HCT116 (cell line): ENCODE results near the gene GRM5. TPM values are rescaled to one million over a fixed set of nuclear protein-coding genes. Genes with fewer than 3 reads are reported as not detected.

Experiments
- ATAC-seq: fragments of 200-7000 bp; cut with Tn5 transposase; 2 replicates; pipeline ENCODE4 v1.9.1; 2020; ENCODE audit warnings: mild to moderate bottlenecking, moderate library complexity
- BruUV-seq: library from RNA; stranded (reverse); fragments of 400-500 nt; replicated peaks from 2 replicates; lab custom pipeline; 2021; lab: Mats Ljungman, UMichigan
- CTCF ChIA-PET: fragments of 300-600 bp; sonication (Branson Sonifier 250); formaldehyde crosslinking; loops from one replicate; lab custom pipeline; 2021; ENCODE audit warnings: antibody characterized with exemption; lab: Charles Lee
- POLR2A ChIA-PET: fragments of 300-600, 350-600 bp; sonication (Branson Sonifier 250); formaldehyde crosslinking; loops from one replicate; lab custom pipeline; 2021; ENCODE audit warnings: antibody characterized with exemption; lab: Charles Lee
- RAD21 ChIA-PET, 2 experiments: fragments of 300-600 bp; sonication (Branson Sonifier 250); formaldehyde crosslinking; loops; one replicate each; lab custom pipeline; 2023; ENCODE audit warnings: low total read pairs in 2 of 2; ENCODE audit not compliant: uncharacterized antibody in 2 of 2, unreplicated experiment in 2 of 2, low non-redundant PET in 1 of 2; lab: Charles Lee
- DNase-seq: peaks from one replicate; pipeline ENCODE4 v3.0.0-alpha.2; 2010; ENCODE audit warnings: low read depth, low spot score
- H2AFZ ChIP-seq: fragments of 200-600 bp; shearing (Covaris generic), sonication (generic); 2 replicates; pipeline ENCODE4 v1.6.1; 2017; ENCODE audit warnings: low read depth, mixed run types, mixed read lengths, antibody characterized with exemption, low read length; ENCODE audit not compliant: poor library complexity, severe bottlenecking
- H3K27ac ChIP-seq: 2 replicates; pipeline ENCODE4 v1.5.1; 2012; ENCODE audit warnings: low read depth, low read length
- H3K27me3 ChIP-seq: fragments of 200-600 bp; sonication (generic); 2 replicates; pipeline ENCODE4 v1.6.1; 2016; ENCODE audit warnings: mixed run types, low read length, mixed read lengths; ENCODE audit not compliant: insufficient read depth
- H3K36me3 ChIP-seq, 2 experiments: fragments of 200-500 bp in 1 of 2; fragments of 200-600 bp in 1 of 2; sonication (Bioruptor generic) in 1 of 2; sonication (generic) in 1 of 2; 2 replicates each; pipeline versions ENCODE4 v1.5.1 to v1.6.1; 2014 to 2016; ENCODE audit warnings: low read length in 2 of 2, inconsistent platforms in 1 of 2, mixed read lengths in 1 of 2, mixed run types in 1 of 2; ENCODE audit not compliant: insufficient read depth in 2 of 2, control insufficient read depth in 1 of 2
- H3K4me1 ChIP-seq, 2 experiments: fragments of 200-600 bp in 1 of 2; sonication (generic) in 1 of 2; 2 replicates each; pipeline versions ENCODE4 v1.5.1 to v1.6.1; 2012 to 2017; ENCODE audit warnings: low read length in 2 of 2, inconsistent platforms in 1 of 2, mild to moderate bottlenecking in 1 of 2, mixed read lengths in 1 of 2, mixed run types in 1 of 2, moderate library complexity in 1 of 2; ENCODE audit not compliant: insufficient read depth in 2 of 2, control insufficient read depth in 1 of 2
- H3K4me2 ChIP-seq: fragments of 200-600 bp; sonication (generic); 2 replicates; pipeline ENCODE4 v1.6.1; 2017; ENCODE audit warnings: mixed run types, low read length, mixed read lengths
- H3K4me3 ChIP-seq, 2 experiments: fragments of 200-600 bp in 1 of 2; sonication (generic) in 1 of 2; replicated peaks in 1 of 2; 2 replicates each; pipeline ENCODE4 v1.5.1; 2011 to 2016; ENCODE audit warnings: low read length in 2 of 2, control low read depth in 1 of 2, low read depth in 1 of 2, mild to moderate bottlenecking in 1 of 2, mixed read lengths in 1 of 2, mixed run types in 1 of 2
- H3K79me2 ChIP-seq: fragments of 200-600 bp; sonication (generic); 2 replicates; pipeline ENCODE4 v1.6.1; 2017; ENCODE audit warnings: mild to moderate bottlenecking, mixed run types, low read length, moderate library complexity, mixed read lengths; ENCODE audit not compliant: insufficient read depth
- H3K9ac ChIP-seq: fragments of 200-600 bp; sonication (generic); 2 replicates; pipeline ENCODE4 v1.6.1; 2016; ENCODE audit warnings: low read length, mixed read lengths
- H3K9me2 ChIP-seq: fragments of 200-600 bp; sonication (generic), shearing (Covaris generic); 2 replicates; pipeline ENCODE4 v1.6.1; 2017; ENCODE audit warnings: mixed run types, mild to moderate bottlenecking, moderate library complexity; ENCODE audit not compliant: insufficient read depth
- H3K9me3 ChIP-seq, 2 experiments: fragments of 200-500 bp in 1 of 2; fragments of 200-600 bp in 1 of 2; sonication (Bioruptor generic) in 1 of 2; sonication (generic) in 1 of 2; 2 replicates each; pipeline ENCODE4 v1.6.1; 2014 to 2017; ENCODE audit warnings: low read length in 2 of 2, mixed read lengths in 2 of 2, inconsistent platforms in 1 of 2, low read depth in 1 of 2, mild to moderate bottlenecking in 1 of 2, mixed run types in 1 of 2, moderate library complexity in 1 of 2; ENCODE audit not compliant: control insufficient read depth in 1 of 2, insufficient read depth in 1 of 2
- H4K20me1 ChIP-seq: fragments of 200-600 bp; sonication (generic), shearing (Covaris generic); 2 replicates; pipeline ENCODE4 v1.6.1; 2017; ENCODE audit warnings: mixed run types, mild to moderate bottlenecking, moderate library complexity; ENCODE audit not compliant: insufficient read depth
- EGR1 ChIP-seq: IDR thresholded peaks from 2 replicates; pipeline ENCODE4 v1.6.1; 2012; ENCODE audit warnings: low read depth
- EZH2 ChIP-seq: fragments of 200-600 bp; sonication (generic); IDR thresholded peaks from 2 replicates; pipeline ENCODE4 v1.6.1; 2017; ENCODE audit warnings: antibody characterized with exemption, mixed run types
- JUND ChIP-seq: IDR thresholded peaks from 2 replicates; pipeline ENCODE4 v1.6.1; 2012
- POLR2A ChIP-seq: IDR thresholded peaks from 2 replicates; pipeline ENCODE4 v1.7.0; 2011; ENCODE audit warnings: borderline replicate concordance; ENCODE audit not compliant: insufficient read depth, insufficient read length; ENCODE audit errors: extremely low read depth
- POLR2AphosphoS5 ChIP-seq: IDR thresholded peaks from 2 replicates; pipeline ENCODE4 v1.6.1; 2011; ENCODE audit warnings: mild to moderate bottlenecking, low read depth, low read length, moderate library complexity
- RAD21 ChIP-seq: IDR thresholded peaks from 2 replicates; pipeline ENCODE4 v1.6.1; 2012; ENCODE audit warnings: low read depth, mild to moderate bottlenecking
- REST ChIP-seq: IDR thresholded peaks from 2 replicates; pipeline ENCODE4 v1.6.1; 2012; ENCODE audit warnings: low read depth
- SP1 ChIP-seq: IDR thresholded peaks from 2 replicates; pipeline ENCODE4 v1.6.1; 2012; ENCODE audit warnings: low read depth
- SRF ChIP-seq: IDR thresholded peaks from 2 replicates; pipeline ENCODE4 v1.6.1; 2012; ENCODE audit warnings: low read depth
- ZFX ChIP-seq: fragments of 450-650 bp; IDR thresholded peaks from 2 replicates; pipeline ENCODE4 v1.6.1; 2017
- ZNF274 ChIP-seq: fragments of 200-500 bp; sonication (Bioruptor generic); IDR thresholded peaks from 2 replicates; pipeline ENCODE4 v1.6.1; 2014; ENCODE audit warnings: mild to moderate bottlenecking, low read depth, low read length, inconsistent platforms
- intact Hi-C: fragments of 100-400 bp; cut with micrococcal nuclease; formaldehyde crosslinking; loops from 2 replicates; pipeline ENCODE4 v1.10.0; 2022
- total RNA-seq: library from RNA; stranded (reverse); gene quantifications from one replicate; pipeline ENCODE4 v1.2.1, GENCODE V29; 2021; ENCODE audit not compliant: unreplicated experiment
- TF ChIP-seq, protein P1 (sequence below): IDR thresholded peaks from 2 replicates; pipeline ENCODE4 v1.6.1; 2011; ENCODE audit warnings: mild to moderate bottlenecking, low read length, moderate library complexity; ENCODE audit not compliant: insufficient replicate concordance; ENCODE audit errors: extremely low read depth

The GRM5 gene
- total RNA-seq, 1 experiment from 2014 or later, result not detected

GRCh38 chr11:88576741-88577140 is 489.0 kb downstream of the GRM5 start:
- ChIA-PET POLR2A (no interaction called here), RAD21 (no interaction called here), CTCF (interaction anchor here (1.1 kb wide), 1 partner anchor 17 kb away, joined by 3 read pairs; no protein-coding TSS in a partner anchor)
- Histone ChIP-seq H3K27ac (no peak overlapping the region), H3K4me1 (no peaks in the 10 kb centered on the region), H3K4me3 (no peak overlapping the region), H3K27me3 (no peaks in the 10 kb centered on the region), H3K9ac (no peak overlapping the region), H3K79me2 (no peaks in the 10 kb centered on the region), H3K36me3 (no peaks in the 10 kb centered on the region), H2AFZ (no peak overlapping the region), H4K20me1 (no peaks in the 10 kb centered on the region), H3K9me3 (no peaks in the 10 kb centered on the region), H3K9me2 (no peaks in the 10 kb centered on the region), H3K4me2 (no peak overlapping the region)
- ATAC-seq, result no peak
- DNase-seq, result no peak
- no TSS peak for BruUV-seq
- TF ChIP-seq POLR2A (no peak), POLR2AphosphoS5 (no peak), REST (no peak), ZFX (no peak), EGR1 (no peak), RAD21 (no peak), ZNF274 (no peak), SP1 (no peak), EZH2 (no peak), SRF (no peak), JUND (no peak)
- TF ChIP-seq, protein P1, sequence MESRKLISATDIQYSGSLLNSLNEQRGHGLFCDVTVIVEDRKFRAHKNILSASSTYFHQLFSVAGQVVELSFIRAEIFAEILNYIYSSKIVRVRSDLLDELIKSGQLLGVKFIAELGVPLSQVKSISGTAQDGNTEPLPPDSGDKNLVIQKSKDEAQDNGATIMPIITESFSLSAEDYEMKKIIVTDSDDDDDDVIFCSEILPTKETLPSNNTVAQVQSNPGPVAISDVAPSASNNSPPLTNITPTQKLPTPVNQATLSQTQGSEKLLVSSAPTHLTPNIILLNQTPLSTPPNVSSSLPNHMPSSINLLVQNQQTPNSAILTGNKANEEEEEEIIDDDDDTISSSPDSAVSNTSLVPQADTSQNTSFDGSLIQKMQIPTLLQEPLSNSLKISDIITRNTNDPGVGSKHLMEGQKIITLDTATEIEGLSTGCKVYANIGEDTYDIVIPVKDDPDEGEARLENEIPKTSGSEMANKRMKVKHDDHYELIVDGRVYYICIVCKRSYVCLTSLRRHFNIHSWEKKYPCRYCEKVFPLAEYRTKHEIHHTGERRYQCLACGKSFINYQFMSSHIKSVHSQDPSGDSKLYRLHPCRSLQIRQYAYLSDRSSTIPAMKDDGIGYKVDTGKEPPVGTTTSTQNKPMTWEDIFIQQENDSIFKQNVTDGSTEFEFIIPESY, result no peak
- intact Hi-C loops, result no loop called here
